SW 1271 (cell line): ENCODE data around the gene SCML1.

Experiments used
- DNase-seq, 2 experiments: peaks; one replicate each; lab custom pipeline; 2025; lab: John Stamatoyannopoulos, UW

Gene SCML1

DNA sequence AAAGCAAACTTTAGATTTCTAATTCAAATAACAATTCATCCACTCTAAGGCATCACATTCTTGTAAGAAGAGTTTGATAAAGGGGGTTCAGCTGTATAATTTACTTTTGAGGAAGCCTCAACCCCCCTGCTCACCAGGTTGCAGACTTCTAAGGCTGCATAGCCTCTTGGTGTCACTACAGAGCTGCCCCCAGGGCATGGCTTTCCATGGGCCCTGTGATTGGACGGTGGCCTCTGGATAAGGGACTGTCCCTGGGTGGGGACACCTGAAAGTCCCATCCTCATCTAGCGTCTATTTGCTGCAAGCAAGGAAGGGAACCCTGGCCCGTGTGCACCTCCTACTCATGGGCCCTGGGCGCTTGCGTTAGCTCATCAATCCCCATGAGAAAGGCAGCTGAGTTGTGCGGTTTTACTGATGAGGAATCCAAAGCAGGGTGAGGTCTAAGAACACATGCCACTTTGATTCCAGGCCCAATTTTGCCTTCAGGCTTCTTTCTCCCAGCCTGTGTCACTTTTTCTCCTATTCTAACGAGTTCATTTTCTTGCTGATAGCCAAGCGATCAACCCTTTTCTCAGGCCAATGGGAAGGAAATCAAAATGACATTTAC, 51.8 kb downstream of the SCML1 start:
- no peak for DNase-seq

DNA sequence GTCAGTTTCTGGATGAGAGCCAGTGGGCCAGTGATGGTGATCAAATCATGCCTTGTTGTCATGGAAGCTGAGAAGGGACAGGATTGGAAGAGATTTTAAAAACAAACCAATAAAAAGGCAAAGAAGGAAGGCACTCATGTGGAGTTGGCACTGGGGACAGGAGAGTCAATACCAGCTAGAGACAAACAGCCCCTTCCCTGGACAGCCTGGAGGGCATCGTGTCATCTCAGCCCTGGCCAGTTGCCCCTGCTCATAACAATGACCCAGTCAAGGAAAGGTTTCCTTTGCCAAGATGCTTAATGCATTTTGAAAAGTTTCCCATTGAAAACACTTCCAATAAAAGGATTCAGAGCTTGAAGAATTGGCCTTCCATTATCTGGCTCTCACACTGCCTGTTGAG, 55.5 kb downstream of the SCML1 start:
- DNase-seq = no peak

DNA sequence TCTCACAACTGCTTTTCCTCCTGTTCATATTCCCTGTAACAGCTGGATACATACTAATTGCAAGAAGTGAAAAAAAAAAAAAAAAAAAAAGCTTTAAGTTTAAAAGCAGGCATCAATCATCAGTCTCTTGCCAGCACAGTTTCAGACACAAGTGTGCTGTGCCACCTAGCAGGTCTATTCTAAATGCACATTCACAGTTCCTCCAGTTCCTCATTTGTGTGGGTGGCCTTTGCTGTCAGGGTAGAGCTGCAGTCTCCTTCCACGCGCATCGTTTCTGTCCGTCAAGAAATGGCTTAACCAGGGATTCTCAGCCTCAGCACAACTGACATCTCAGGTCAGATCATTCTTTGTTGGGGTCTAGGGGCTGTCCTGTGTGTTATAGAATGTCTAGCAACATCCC, 61.6 kb downstream of the SCML1 start:
- no peak for DNase-seq

DNA sequence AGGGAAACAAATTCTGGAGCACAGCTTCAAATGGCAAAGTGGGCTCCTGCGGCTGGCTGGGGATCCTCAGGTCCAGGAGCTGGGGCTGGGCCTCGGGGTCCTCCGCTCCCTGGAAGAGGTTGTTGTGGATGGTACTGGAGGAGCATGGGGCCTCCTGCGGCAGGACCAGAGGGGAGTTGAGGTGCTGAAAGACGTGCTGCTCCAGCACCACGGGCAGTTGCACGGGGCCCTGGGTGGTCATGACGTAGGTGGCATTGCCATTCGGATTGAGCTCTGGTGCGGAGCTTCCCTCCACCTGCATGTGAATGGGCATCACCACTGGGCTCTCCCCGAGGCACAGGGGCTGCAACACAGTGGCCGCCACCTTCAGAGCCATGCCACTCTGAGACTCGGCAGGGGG, 64.1 kb downstream of the SCML1 start:
- no peak for DNase-seq

DNA sequence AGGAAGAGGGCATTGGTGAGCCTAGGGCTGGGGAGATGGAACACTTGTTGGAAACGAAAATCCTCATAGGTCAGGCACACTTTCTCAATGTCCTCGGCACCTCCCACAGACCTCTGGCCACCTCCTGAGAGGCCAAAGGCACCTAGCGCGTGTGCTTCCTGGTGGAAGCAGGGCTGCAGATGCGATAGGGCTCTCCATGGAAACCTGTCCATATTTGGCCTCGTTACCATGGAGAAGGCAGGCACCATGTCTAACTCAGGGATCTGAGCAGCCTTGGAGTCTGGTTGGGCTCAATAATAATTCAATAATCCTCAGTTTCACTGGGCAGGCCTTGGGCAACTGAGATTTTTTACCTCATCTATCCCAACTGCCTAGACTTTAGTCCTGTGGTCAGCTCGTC, 65.5 kb downstream of the SCML1 start:
- no peak for DNase-seq

DNA sequence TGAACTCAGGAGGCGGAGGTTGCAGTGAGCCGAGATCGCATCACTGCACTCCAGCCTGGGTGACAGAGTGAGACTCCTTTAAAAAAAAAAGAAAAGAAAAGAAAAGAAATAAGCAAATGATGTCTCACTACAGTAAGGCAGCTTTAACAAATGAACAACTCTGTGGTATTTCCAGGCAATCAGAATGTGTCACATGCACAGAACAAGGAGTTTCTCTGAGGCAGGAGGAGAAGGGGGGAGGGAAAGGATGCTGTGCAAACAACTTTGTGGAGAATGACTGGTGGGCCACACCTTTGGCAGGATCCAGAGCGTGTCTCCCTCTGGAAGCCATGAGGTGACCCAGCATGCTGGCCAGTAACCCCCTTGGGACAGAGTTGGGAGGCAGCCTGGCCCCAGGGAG, 66.2 kb downstream of the SCML1 start:
- DNase-seq = no peak
